ENCODE results near the gene VPREB3. TPM values are rescaled to one million over a fixed set of nuclear protein-coding genes. Genes with fewer than 3 reads are reported as not detected.

Gene VPREB3
- total RNA-seq, 1 donor from 2014 or later: not detected

GRCh38 chr22:23782252-23782651 lies 28.0 kb upstream of the VPREB3 start:
- DNase-seq (ENCODE audit: low read depth): no peak
- no peak overlapping the region for H3K4me3 ChIP-seq (ENCODE audit: low read depth, low read length)
- no peak for TF ChIP-seq CTCF (conservative IDR thresholded peaks at IDR 0.05; ENCODE audit: low read depth, low read length)

GRCh38 chr22:23781511-23782183 lies 27.4 kb upstream of the VPREB3 start:
- no peak for DNase-seq (ENCODE audit: low read depth)
- H3K4me3 ChIP-seq (ENCODE audit: low read depth, low read length): no peak overlapping the region
- no peak for TF ChIP-seq CTCF (conservative IDR thresholded peaks at IDR 0.05; ENCODE audit: low read depth, low read length)

GRCh38 chr22:23781065-23781464 lies 26.8 kb upstream of the VPREB3 start:
- DNase-seq (ENCODE audit: low read depth): no peak
- no peak for TF ChIP-seq CTCF (conservative IDR thresholded peaks at IDR 0.05; ENCODE audit: low read depth, low read length)
- H3K4me3 ChIP-seq (ENCODE audit: low read depth, low read length): no peak overlapping the region

GRCh38 chr22:23780146-23780748 lies 26.0 kb upstream of the VPREB3 start:
- no peak overlapping the region for H3K4me3 ChIP-seq (ENCODE audit: low read depth, low read length)
- DNase-seq (ENCODE audit: low read depth): no peak
- no peak for TF ChIP-seq CTCF (conservative IDR thresholded peaks at IDR 0.05; ENCODE audit: low read depth, low read length)

- TF ChIP-seq CTCF (conservative IDR thresholded peaks at IDR 0.05; ENCODE audit: low read depth, low read length): no peak
- H3K4me3 ChIP-seq (ENCODE audit: low read depth, low read length): no peak overlapping the region
- DNase-seq (ENCODE audit: low read depth): no peak
These were observed 25.5 kb upstream of the VPREB3 start for GRCh38 chr22:23779731-23780130.

- no peak for TF ChIP-seq CTCF (conservative IDR thresholded peaks at IDR 0.05; ENCODE audit: low read depth, low read length)
- no peak overlapping the region for H3K4me3 ChIP-seq (ENCODE audit: low read depth, low read length)
- DNase-seq (ENCODE audit: low read depth): no peak
These were observed 24.9 kb upstream of the VPREB3 start for GRCh38 chr22:23779083-23779482.

GRCh38 chr22:23778577-23778900 lies 24.3 kb upstream of the VPREB3 start:
- TF ChIP-seq CTCF (conservative IDR thresholded peaks at IDR 0.05; ENCODE audit: low read depth, low read length): no peak
- H3K4me3 ChIP-seq (ENCODE audit: low read depth, low read length): no peak overlapping the region
- DNase-seq (ENCODE audit: low read depth): no peak

Data from epithelial cell of proximal tubule (primary cell).